NOMO-1 treated with DMSO at 0.1 percent for 48 hours (cell line): Measurements from ENCODE around the gene IL7R.
"Not testable (repeated sequence)": the region's sequence is repeated elsewhere in the genome, so short reads cannot be mapped to it uniquely, and the experiment has no call there.

Source experiments
- DNase-seq: peaks from one replicate; lab custom pipeline; 2025; ENCODE audit not compliant: unreplicated experiment; lab: John Stamatoyannopoulos, UW

Gene IL7R

GRCh38 chr5:35870605-35871004 lies 13.9 kb downstream of the IL7R start:
- DNase-seq: no peak

- DNase-seq: peak; percentile 15
Observed at GRCh38 chr5:35876454-35876853, 19.8 kb downstream of the IL7R start.

GRCh38 chr5:35876922-35877321 lies 20.2 kb downstream of the IL7R start:
- no peak for DNase-seq

- no peak for DNase-seq
Observed at GRCh38 chr5:35877655-35878054, 21.0 kb downstream of the IL7R start.

- no peak for DNase-seq
Observed at GRCh38 chr5:35878079-35878478, 21.4 kb downstream of the IL7R start.

- DNase-seq: no peak
Observed at GRCh38 chr5:35879096-35879495, 22.4 kb downstream of the IL7R start.

- no peak for DNase-seq
Observed at GRCh38 chr5:35879649-35880048, 23.0 kb downstream of the IL7R start.

- DNase-seq: peak; percentile 50
Observed at GRCh38 chr5:35880156-35880555, 23.5 kb downstream of the IL7R start.

GRCh38 chr5:35881758-35882157 lies 25.1 kb downstream of the IL7R start:
- DNase-seq: no peak

GRCh38 chr5:35884191-35884769 lies 27.6 kb downstream of the IL7R start:
- DNase-seq: peak; percentile 65

- DNase-seq: no peak
Observed at GRCh38 chr5:35884773-35885172, 28.1 kb downstream of the IL7R start.

- no peak for DNase-seq
Observed at GRCh38 chr5:35886381-35886780, 29.7 kb downstream of the IL7R start.

GRCh38 chr5:35887321-35888100 lies 30.8 kb downstream of the IL7R start:
- DNase-seq: no peak

- DNase-seq: no peak
Observed at GRCh38 chr5:35890021-35891020, 33.6 kb downstream of the IL7R start.

GRCh38 chr5:35892799-35893198 lies 36.1 kb downstream of the IL7R start:
- DNase-seq: not testable (repeated sequence)

GRCh38 chr5:35894131-35894530 lies 37.4 kb downstream of the IL7R start:
- DNase-seq: no peak

GRCh38 chr5:35898952-35899660 lies 42.4 kb downstream of the IL7R start:
- DNase-seq: no peak

GRCh38 chr5:35899800-35900199 lies 43.1 kb downstream of the IL7R start:
- no peak for DNase-seq

- no peak for DNase-seq
Observed at GRCh38 chr5:35900972-35901695, 44.4 kb downstream of the IL7R start.

- no peak for DNase-seq
Observed at GRCh38 chr5:35902046-35902672, 45.5 kb downstream of the IL7R start.
